Ovary (tissue), 9 donors: ENCODE measurements around the gene MTUS2. TPM values are rescaled to one million over a fixed set of nuclear protein-coding genes. Genes with fewer than 3 reads are reported as not detected.

Experiments used
- DNase-seq, 5 donors: peaks; one replicate each; pipeline ENCODE4 v3.0.0-alpha.2; 2019 to 2020
- H3K27ac ChIP-seq, 2 donors: fragments of 200-600 bp; one replicate each; pipeline versions ENCODE4 v1.5.1 to v1.8.0; 2019 to 2022
- H3K27me3 ChIP-seq: fragments of 200-600 bp; one replicate; pipeline ENCODE4 v1.8.0; 2022
- H3K36me3 ChIP-seq: fragments of 200-600 bp; sonication (generic); one replicate; pipeline ENCODE4 v1.5.1; 2019
- H3K4me1 ChIP-seq: one replicate; pipeline ENCODE4 v1.8.1; 2013; ENCODE audit warnings: mild to moderate bottlenecking, moderate library complexity; ENCODE audit not compliant: insufficient read depth
- H3K4me3 ChIP-seq: fragments of 200-600 bp; sonication (generic); one replicate; pipeline ENCODE4 v1.5.1; 2017
- H3K9me3 ChIP-seq, 2 donors: fragments of 200-600 bp in 1 of 2; sonication (generic) in 1 of 2; one replicate each; pipeline versions ENCODE4 v1.5.1 to v1.8.1; 2013 to 2019; ENCODE audit warnings: mild to moderate bottlenecking in 1 of 2, moderate library complexity in 1 of 2
- EP300 ChIP-seq: sonication (generic); formaldehyde crosslinking; IDR thresholded peaks from one replicate; pipeline ENCODE4 v1.6.1; 2017; ENCODE audit warnings: antibody characterized with exemption
- POLR2A ChIP-seq: fragments of 450-650 bp; IDR thresholded peaks from one replicate; pipeline ENCODE4 v1.6.1; 2017; ENCODE audit warnings: antibody characterized with exemption, mild to moderate bottlenecking, moderate library complexity
- WGBS, 3 donors: extraction: QIAGEN DNeasy Blood & Tissue Kit in 1 of 3; methylation state at CpG; one replicate each; pipeline versions ENCODE4 v1.1.5 to v1.1.7; 2013 to 2017; 5-methylcytosine and 5-hydroxymethylcytosine counted together
- intact Hi-C, 4 donors: fragments of 100-400 bp; cut with DNase I; formaldehyde crosslinking; loops; one replicate each; pipeline versions ENCODE4 v1.11.0 to v1.15.1; 2022 to 2023
- polyA plus RNA-seq, 2 donors: library from polyadenylated mRNA; stranded (reverse); fragments of 200-250 nt in 1 of 2; fragments of 350-450 nt in 1 of 2; fragmentation: Illumina TruSeq in 1 of 2; extraction: RNeasy Lipid Tissue Mini Kit (QIAGEN cat#74804) in 1 of 2; gene quantifications; one replicate each; pipeline ENCODE4 v1.2.3, GENCODE V29; 2013 to 2014
- total RNA-seq, 7 donors: library from RNA; depleted of rRNA in 2 of 7; stranded (reverse); fragments of >200 nt in 2 of 7; fragmentation: NEBNext Ultra II Directional in 3 of 7; extraction: Animal tissue kit (Norgen Biotek cat#: 25700) in 3 of 7; gene quantifications; one replicate each; pipeline versions ENCODE4 v1.1.0 to v1.2.4, GENCODE V29; 2016 to 2023
- TF ChIP-seq, protein P1 (sequence below), 3 donors: fragments of 450-650 bp in 2 of 3; fragments of 200-600 bp in 1 of 3; IDR thresholded peaks; one replicate each; pipeline versions ENCODE4 v1.5.1 to v1.8.0; 2016 to 2022; ENCODE audit warnings: antibody characterized with exemption in 3 of 3, mild to moderate bottlenecking in 1 of 3
- donor health status: DM: no; HTN: no; CAD: no; lungs with moderate emphysema.
- donor health status: DM: no; HTN: no; CAD: no.
- donor health status: Bipolar disorder and iron deficiency.
- donor health status: DM: yes; HTN: yes; CAD: no.
- donor health status: DM: no; HTN: no; CAD: no.
- donor health status: DM: yes; HTN: yes; CAD: no.

The MTUS2 gene
- total and polyA plus RNA-seq, 9 donors: 1.5 to 8.7 (median 5.4) TPM

DNA sequence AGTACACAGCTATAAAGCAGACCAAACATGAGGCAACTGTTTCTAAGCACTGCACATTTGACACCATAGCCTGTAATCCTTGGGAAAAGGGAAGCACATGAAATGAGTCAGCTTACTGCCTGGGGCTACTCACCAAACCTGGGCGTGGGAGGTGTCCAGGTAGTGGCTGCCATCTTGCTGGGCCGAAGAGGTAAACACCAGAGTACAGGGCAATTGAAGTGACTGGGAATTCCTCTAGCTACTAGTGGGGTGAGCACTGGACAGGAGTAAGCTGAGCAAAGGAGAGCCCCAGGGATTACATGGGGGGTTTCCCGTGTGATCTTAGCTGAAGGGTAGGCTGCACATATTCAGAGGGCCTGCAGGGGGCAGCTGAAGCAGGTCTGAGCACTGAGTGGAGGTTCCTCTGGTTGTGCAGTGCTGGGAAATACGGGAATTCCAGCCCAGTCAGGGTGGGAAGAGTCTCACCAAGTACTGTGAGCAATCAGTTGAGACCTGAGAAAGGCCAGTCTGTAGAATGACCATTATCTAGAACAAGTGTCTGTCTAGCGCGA is 634.9 kb downstream of the MTUS2 start:
- no peaks in the 10 kb centered on the region for H3K9me3 ChIP-seq
- WGBS, 3 donors: 87 to 95% (median 91%) methylated on average over 6 of the region's 6 CpGs
- H3K4me3 ChIP-seq: no peak overlapping the region
- H3K4me1 ChIP-seq: peaks cover 2% of the 10 kb centered on the region
- no peaks in the 10 kb centered on the region for H3K36me3 ChIP-seq
- TF ChIP-seq POLR2A: no peak
- TF ChIP-seq, protein P1, sequence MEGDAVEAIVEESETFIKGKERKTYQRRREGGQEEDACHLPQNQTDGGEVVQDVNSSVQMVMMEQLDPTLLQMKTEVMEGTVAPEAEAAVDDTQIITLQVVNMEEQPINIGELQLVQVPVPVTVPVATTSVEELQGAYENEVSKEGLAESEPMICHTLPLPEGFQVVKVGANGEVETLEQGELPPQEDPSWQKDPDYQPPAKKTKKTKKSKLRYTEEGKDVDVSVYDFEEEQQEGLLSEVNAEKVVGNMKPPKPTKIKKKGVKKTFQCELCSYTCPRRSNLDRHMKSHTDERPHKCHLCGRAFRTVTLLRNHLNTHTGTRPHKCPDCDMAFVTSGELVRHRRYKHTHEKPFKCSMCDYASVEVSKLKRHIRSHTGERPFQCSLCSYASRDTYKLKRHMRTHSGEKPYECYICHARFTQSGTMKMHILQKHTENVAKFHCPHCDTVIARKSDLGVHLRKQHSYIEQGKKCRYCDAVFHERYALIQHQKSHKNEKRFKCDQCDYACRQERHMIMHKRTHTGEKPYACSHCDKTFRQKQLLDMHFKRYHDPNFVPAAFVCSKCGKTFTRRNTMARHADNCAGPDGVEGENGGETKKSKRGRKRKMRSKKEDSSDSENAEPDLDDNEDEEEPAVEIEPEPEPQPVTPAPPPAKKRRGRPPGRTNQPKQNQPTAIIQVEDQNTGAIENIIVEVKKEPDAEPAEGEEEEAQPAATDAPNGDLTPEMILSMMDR (IDR thresholded peaks at IDR 0.05): no peak
- TF ChIP-seq EP300: no peak
- DNase-seq: no peak
- no peak overlapping the region for H3K27ac ChIP-seq
- intact Hi-C loops: no loop called here
- H3K27me3 ChIP-seq: no peaks in the 10 kb centered on the region

- Histone ChIP-seq H3K27me3 (no peaks in the 10 kb centered on the region), H3K9me3 (no peaks in the 10 kb centered on the region), H3K4me3 (no peak overlapping the region), H3K27ac (no peak overlapping the region), H3K4me1 (peaks cover 2% of the 10 kb centered on the region), H3K36me3 (no peaks in the 10 kb centered on the region)
- no peak for DNase-seq
- TF ChIP-seq EP300: no peak
- TF ChIP-seq, protein P1 (IDR thresholded peaks at IDR 0.05): no peak
- TF ChIP-seq POLR2A: no peak
- intact Hi-C loops: no loop called here
- 89 to 98% (median 92%) methylated on average over 1 of the region's 1 CpG for WGBS, 3 donors
Measured at GRCh38 chr13:29456419-29456818, 636.3 kb downstream of the MTUS2 start.

DNA sequence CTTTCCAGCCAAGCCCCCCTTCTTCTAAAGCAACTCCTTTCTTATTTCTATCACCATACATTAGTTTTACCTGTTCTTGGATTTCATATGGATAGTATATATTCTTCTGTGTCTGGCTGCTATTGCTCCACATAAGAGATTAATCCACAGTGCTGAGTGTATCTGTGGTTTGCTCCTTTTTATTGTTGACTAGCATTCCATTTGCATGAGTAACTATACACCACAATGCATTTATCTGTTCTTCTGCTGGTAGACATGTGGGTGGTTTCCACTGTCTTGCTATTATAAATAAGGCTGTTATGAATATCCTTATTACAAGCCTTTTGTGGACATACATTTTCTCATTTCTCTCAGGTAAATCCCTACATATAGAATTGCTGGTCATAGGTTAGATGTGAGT is 637.2 kb downstream of the MTUS2 start:
- Histone ChIP-seq H3K4me1 (peaks cover 2% of the 10 kb centered on the region), H3K27me3 (no peaks in the 10 kb centered on the region), H3K27ac (no peak overlapping the region), H3K9me3 (no peaks in the 10 kb centered on the region), H3K36me3 (no peaks in the 10 kb centered on the region), H3K4me3 (no peak overlapping the region)
- intact Hi-C loops: no loop called here
- TF ChIP-seq, protein P1 (IDR thresholded peaks at IDR 0.05): no peak
- TF ChIP-seq POLR2A: no peak
- TF ChIP-seq EP300: no peak
- no peak for DNase-seq

GRCh38 chr13:29458419-29458818 is 638.3 kb downstream of the MTUS2 start:
- no peak overlapping the region for H3K4me3 ChIP-seq
- no peaks in the 10 kb centered on the region for H3K9me3 ChIP-seq
- TF ChIP-seq POLR2A (no peak), EP300 (no peak)
- TF ChIP-seq, protein P1 (IDR thresholded peaks at IDR 0.05): no peak
- no peak for DNase-seq
- no peak overlapping the region for H3K27ac ChIP-seq
- no peaks in the 10 kb centered on the region for H3K27me3 ChIP-seq
- intact Hi-C loops: no loop called here
- no peaks in the 10 kb centered on the region for H3K36me3 ChIP-seq
- H3K4me1 ChIP-seq: peaks cover under 1% of the 10 kb centered on the region
- 96 to 99% (median 98%) methylated on average over 1 of the region's 1 CpG for WGBS, 3 donors
